Measurements from ENCODE around the gene SERPINB6.

The SERPINB6 gene

GRCh38 chr6:2988426-2989331, 17.3 kb upstream of the SERPINB6 start:
- Mint-ChIP-seq H3K9me3 (peaks cover 4% of the 10 kb centered on the region), H3K4me3 (peak overlapping the region; percentile 95), H3K36me3 (ENCODE audit: low read depth) (no peaks in the 10 kb centered on the region), H3K27ac (peak overlapping the region; percentile 100), H3K4me1 (peaks cover 56% of the 10 kb centered on the region), H3K27me3 (ENCODE audit: low read depth, poor library complexity) (peaks cover 15% of the 10 kb centered on the region)
- TF ChIP-seq CTCF (IDR thresholded peaks at IDR 0.05) = peak; percentile 81
- peak; percentile 93 for DNase-seq

GRCh38 chr6:2988094-2988425, 16.7 kb upstream of the SERPINB6 start:
- no peak for DNase-seq
- H3K27ac Mint-ChIP-seq = peak overlapping the region; percentile 93
- peaks cover 62% of the 10 kb centered on the region for H3K4me1 Mint-ChIP-seq
- peak overlapping the region; percentile 82 for H3K4me3 Mint-ChIP-seq
- peaks cover 20% of the 10 kb centered on the region for H3K27me3 Mint-ChIP-seq (ENCODE audit: low read depth, poor library complexity)
- H3K9me3 Mint-ChIP-seq = peaks cover 4% of the 10 kb centered on the region
- TF ChIP-seq CTCF (IDR thresholded peaks at IDR 0.05) = no peak
- no peaks in the 10 kb centered on the region for H3K36me3 Mint-ChIP-seq (ENCODE audit: low read depth)

GRCh38 chr6:2986722-2987221, 15.4 kb upstream of the SERPINB6 start:
- no peak overlapping the region for H3K27ac Mint-ChIP-seq
- peaks cover 21% of the 10 kb centered on the region for H3K27me3 Mint-ChIP-seq (ENCODE audit: low read depth, poor library complexity)
- no peak overlapping the region for H3K4me3 Mint-ChIP-seq
- peaks cover 73% of the 10 kb centered on the region for H3K4me1 Mint-ChIP-seq
- TF ChIP-seq CTCF (IDR thresholded peaks at IDR 0.05) = no peak
- no peak for DNase-seq
- H3K36me3 Mint-ChIP-seq (ENCODE audit: low read depth) = no peaks in the 10 kb centered on the region
- H3K9me3 Mint-ChIP-seq = no peaks in the 10 kb centered on the region

- DNase-seq = no peak
- H3K27ac Mint-ChIP-seq = no peak overlapping the region
- peaks cover 22% of the 10 kb centered on the region for H3K27me3 Mint-ChIP-seq (ENCODE audit: low read depth, poor library complexity)
- H3K4me1 Mint-ChIP-seq = peaks cover 69% of the 10 kb centered on the region
- H3K36me3 Mint-ChIP-seq (ENCODE audit: low read depth) = no peaks in the 10 kb centered on the region
- H3K9me3 Mint-ChIP-seq = no peaks in the 10 kb centered on the region
- TF ChIP-seq CTCF (IDR thresholded peaks at IDR 0.05) = no peak
- H3K4me3 Mint-ChIP-seq = no peak overlapping the region
Measured at GRCh38 chr6:2984738-2985406, 13.5 kb upstream of the SERPINB6 start.

- Mint-ChIP-seq H3K27ac (peak overlapping the region; percentile 15), H3K4me1 (peaks cover 72% of the 10 kb centered on the region), H3K36me3 (ENCODE audit: low read depth) (no peaks in the 10 kb centered on the region), H3K27me3 (ENCODE audit: low read depth, poor library complexity) (peaks cover 22% of the 10 kb centered on the region), H3K9me3 (no peaks in the 10 kb centered on the region), H3K4me3 (no peak overlapping the region)
- DNase-seq = no peak
- TF ChIP-seq CTCF (IDR thresholded peaks at IDR 0.05) = no peak
Measured at GRCh38 chr6:2982426-2983117, 11.2 kb upstream of the SERPINB6 start.

All from nephron progenitor cell (in vitro differentiated cells).